ENCODE data around the gene TMEM266.

TMEM266 gene

GRCh38 chr15:76209523-76209922 lies 149.7 kb downstream of the TMEM266 start:
- no peak for DNase-seq (ENCODE audit: low read depth in 2 of 2)
- no peak for TF ChIP-seq CTCF (IDR thresholded peaks at IDR 0.05; ENCODE audit: low read depth, low read length)
- no peak overlapping the region for H3K4me3 ChIP-seq (replicated peaks in 1 of 2; ENCODE audit: low read depth in 2 of 2, low read length in 2 of 2)

GRCh38 chr15:76209942-76210341 lies 150.2 kb downstream of the TMEM266 start:
- no peak for TF ChIP-seq CTCF (IDR thresholded peaks at IDR 0.05; ENCODE audit: low read depth, low read length)
- DNase-seq (ENCODE audit: low read depth in 2 of 2) = peak in 1 of 2 donors; percentile 14
- H3K4me3 ChIP-seq (replicated peaks in 1 of 2; ENCODE audit: low read depth in 2 of 2, low read length in 2 of 2) = no peak overlapping the region

- DNase-seq (ENCODE audit: low read depth in 2 of 2) = no peak
- TF ChIP-seq CTCF (IDR thresholded peaks at IDR 0.05; ENCODE audit: low read depth, low read length) = no peak
- no peak overlapping the region for H3K4me3 ChIP-seq (replicated peaks in 1 of 2; ENCODE audit: low read depth in 2 of 2, low read length in 2 of 2)
These were observed 155.8 kb downstream of the TMEM266 start for GRCh38 chr15:76215634-76216033.

- TF ChIP-seq CTCF (IDR thresholded peaks at IDR 0.05; ENCODE audit: low read depth, low read length) = no peak
- no peak overlapping the region for H3K4me3 ChIP-seq (replicated peaks in 1 of 2; ENCODE audit: low read depth in 2 of 2, low read length in 2 of 2)
- DNase-seq (ENCODE audit: low read depth in 2 of 2) = peak; percentile 53 to 55
These were observed 157.5 kb downstream of the TMEM266 start for GRCh38 chr15:76217029-76217881.

- DNase-seq (ENCODE audit: low read depth in 2 of 2) = no peak
- TF ChIP-seq CTCF (IDR thresholded peaks at IDR 0.05; ENCODE audit: low read depth, low read length) = no peak
- no peak overlapping the region for H3K4me3 ChIP-seq (replicated peaks in 1 of 2; ENCODE audit: low read depth in 2 of 2, low read length in 2 of 2)
These were observed 158.1 kb downstream of the TMEM266 start for GRCh38 chr15:76217882-76218217.

- no peak for TF ChIP-seq CTCF (IDR thresholded peaks at IDR 0.05; ENCODE audit: low read depth, low read length)
- H3K4me3 ChIP-seq (replicated peaks in 1 of 2; ENCODE audit: low read depth in 2 of 2, low read length in 2 of 2) = no peak overlapping the region
- no peak for DNase-seq (ENCODE audit: low read depth in 2 of 2)
These were observed 161.4 kb downstream of the TMEM266 start for GRCh38 chr15:76221085-76221767.

All from cardiac fibroblast (primary cell).